Testis (tissue), 3 donors: ENCODE data around the gene CFLAR. TPM values are rescaled to one million over a fixed set of nuclear protein-coding genes. Genes with fewer than 3 reads are reported as not detected.

ENCODE experiments used
- DNase-seq: peaks from one replicate; pipeline ENCODE4 v3.0.0-alpha.2; 2019
- H3K27ac ChIP-seq, 2 donors: fragments of 200-600 bp; sonication (generic); one replicate each; pipeline ENCODE4 v1.5.1; 2019
- H3K27me3 ChIP-seq: fragments of 200-600 bp; sonication (generic); one replicate; pipeline ENCODE4 v1.5.1; 2019
- H3K36me3 ChIP-seq: fragments of 200-600 bp; sonication (generic); one replicate; pipeline ENCODE4 v1.5.1; 2017; ENCODE audit warnings: low read depth; ENCODE audit errors: missing control alignments
- H3K4me1 ChIP-seq: fragments of 200-600 bp; sonication (generic); one replicate; pipeline ENCODE4 v1.5.1; 2019
- H3K4me3 ChIP-seq, 2 donors: fragments of 200-600 bp; sonication (generic); one replicate each; pipeline ENCODE4 v1.5.1; 2017 to 2019
- H3K9me3 ChIP-seq: fragments of 200-600 bp; sonication (generic); one replicate; pipeline ENCODE4 v1.5.1; 2017
- CTCF ChIP-seq, 3 experiments: fragments of 450-650 bp in 2 of 3; fragments of 200-600 bp in 1 of 3; sonication (generic) in 1 of 3; IDR thresholded peaks; one replicate each; pipeline ENCODE4 v1.5.1; 2016 to 2019; ENCODE audit warnings: antibody characterized with exemption in 3 of 3, mild to moderate bottlenecking in 2 of 3, moderate library complexity in 1 of 3
- POLR2A ChIP-seq: fragments of 450-650 bp; IDR thresholded peaks from one replicate; pipeline ENCODE4 v1.6.1; 2017; ENCODE audit warnings: antibody characterized with exemption, mild to moderate bottlenecking, moderate library complexity
- whole genome bisulfite sequencing, 2 donors: methylation state at CpG; one replicate each; pipeline ENCODE4 v1.1.5; 2018; 5-methylcytosine and 5-hydroxymethylcytosine counted together
- intact Hi-C: fragments of 100-400 bp; cut with DNase I; formaldehyde crosslinking; loops from one replicate; pipeline ENCODE4 v1.15.1; 2023; ENCODE audit warnings: low total_unique reads
- polyA plus RNA-seq: library from polyadenylated mRNA; stranded (reverse); fragments of 350-450 nt; fragmentation: Illumina TruSeq; extraction: RNeasy Lipid Tissue Mini Kit (QIAGEN cat#74804); gene quantifications from one replicate; pipeline ENCODE4 v1.2.3, GENCODE V29; 2014; ENCODE audit warnings: low read depth, low replicate concordance; ENCODE audit not compliant: insufficient read depth
- total RNA-seq, 2 donors: library from RNA; depleted of rRNA; stranded (reverse); fragments of >200 nt; gene quantifications; one replicate each; pipeline ENCODE4 v1.2.3, GENCODE V29; 2016

The CFLAR gene
- total and polyA plus RNA-seq, 3 donors from 2014 or later: 51.1 to 137 (median 117) TPM

- no peak for DNase-seq
- TF ChIP-seq POLR2A (no peak), CTCF (IDR thresholded peaks at IDR 0.05) (no peak)
- Histone ChIP-seq H3K36me3 (no peaks in the 10 kb centered on the region), H3K4me3 (no peak overlapping the region), H3K4me1 (no peaks in the 10 kb centered on the region), H3K27me3 (no peaks in the 10 kb centered on the region), H3K27ac (no peak overlapping the region), H3K9me3 (no peaks in the 10 kb centered on the region)
- WGBS, 2 donors: 86 to 89% methylated on average over 3 of the region's 3 CpGs
- intact Hi-C loops: no loop called here
Measured at GRCh38 chr2:201195331-201195730, 79.4 kb downstream of the CFLAR start.

- H3K36me3 ChIP-seq: no peaks in the 10 kb centered on the region
- H3K4me3 ChIP-seq: no peak overlapping the region
- 64 to 72% methylated on average over 3 of the region's 3 CpGs for WGBS, 2 donors
- no peaks in the 10 kb centered on the region for H3K27me3 ChIP-seq
- no peak for DNase-seq
- intact Hi-C loops: no loop called here
- no peaks in the 10 kb centered on the region for H3K9me3 ChIP-seq
- TF ChIP-seq CTCF (IDR thresholded peaks at IDR 0.05): no peak
- no peak for TF ChIP-seq POLR2A
- no peak overlapping the region for H3K27ac ChIP-seq
- H3K4me1 ChIP-seq: no peaks in the 10 kb centered on the region
Measured at GRCh38 chr2:201196003-201196402, 80.0 kb downstream of the CFLAR start.

GRCh38 chr2:201196803-201197202 is 80.8 kb downstream of the CFLAR start:
- Histone ChIP-seq H3K36me3 (no peaks in the 10 kb centered on the region), H3K4me1 (no peaks in the 10 kb centered on the region), H3K4me3 (no peak overlapping the region), H3K27ac (no peak overlapping the region), H3K27me3 (no peaks in the 10 kb centered on the region), H3K9me3 (no peaks in the 10 kb centered on the region)
- no peak for DNase-seq
- TF ChIP-seq POLR2A (no peak), CTCF (IDR thresholded peaks at IDR 0.05) (no peak)
- 93 to 97% methylated on average over 1 of the region's 1 CpG for WGBS, 2 donors
- intact Hi-C loops: no loop called here

- intact Hi-C loops: no loop called here
- no peaks in the 10 kb centered on the region for H3K36me3 ChIP-seq
- no peak overlapping the region for H3K27ac ChIP-seq
- no peaks in the 10 kb centered on the region for H3K9me3 ChIP-seq
- no peak for DNase-seq
- no peak for TF ChIP-seq POLR2A
- no peak for TF ChIP-seq CTCF (IDR thresholded peaks at IDR 0.05)
- H3K4me1 ChIP-seq: no peaks in the 10 kb centered on the region
- no peak overlapping the region for H3K4me3 ChIP-seq
- WGBS, 2 donors: 78 to 87% methylated on average over 4 of the region's 4 CpGs
- H3K27me3 ChIP-seq: no peaks in the 10 kb centered on the region
Measured at GRCh38 chr2:201197781-201198180, 81.8 kb downstream of the CFLAR start.

GRCh38 chr2:201199847-201200246 is 83.9 kb downstream of the CFLAR start:
- Histone ChIP-seq H3K9me3 (no peaks in the 10 kb centered on the region), H3K4me3 (no peak overlapping the region), H3K4me1 (no peaks in the 10 kb centered on the region), H3K27me3 (no peaks in the 10 kb centered on the region), H3K27ac (no peak overlapping the region), H3K36me3 (no peaks in the 10 kb centered on the region)
- DNase-seq: no peak
- intact Hi-C loops: no loop called here
- no peak for TF ChIP-seq POLR2A
- no peak for TF ChIP-seq CTCF (IDR thresholded peaks at IDR 0.05)
- WGBS, 2 donors: 65 to 71% methylated on average over 5 of the region's 5 CpGs
